Right lobe of liver (tissue), 4 donors: ENCODE data around the gene PPTC7.
"Not testable (repeated sequence)": the region's sequence is repeated elsewhere in the genome, so short reads cannot be mapped to it uniquely, and the experiment has no call there.

ENCODE experiments used
- POLR2A ChIP-seq: fragments of 450-650 bp; IDR thresholded peaks from one replicate; pipeline ENCODE4 v1.6.1; 2017; ENCODE audit warnings: antibody characterized with exemption, mild to moderate bottlenecking
- TF ChIP-seq, protein P1 (sequence below), 4 donors: fragments of 200-600 bp in 3 of 4; fragments of 450-650 bp in 1 of 4; IDR thresholded peaks; one replicate each; pipeline versions ENCODE4 v1.5.1 to v1.8.0; 2016 to 2022; ENCODE audit warnings: antibody characterized with exemption in 4 of 4, mild to moderate bottlenecking in 2 of 4
- donor health status: DM: no; HTN: no; CAD: no.
- donor health status: DM: no; HTN: no; CAD: no.
- donor health status: DM: no; HTN: yes; CAD: no.

DNA sequence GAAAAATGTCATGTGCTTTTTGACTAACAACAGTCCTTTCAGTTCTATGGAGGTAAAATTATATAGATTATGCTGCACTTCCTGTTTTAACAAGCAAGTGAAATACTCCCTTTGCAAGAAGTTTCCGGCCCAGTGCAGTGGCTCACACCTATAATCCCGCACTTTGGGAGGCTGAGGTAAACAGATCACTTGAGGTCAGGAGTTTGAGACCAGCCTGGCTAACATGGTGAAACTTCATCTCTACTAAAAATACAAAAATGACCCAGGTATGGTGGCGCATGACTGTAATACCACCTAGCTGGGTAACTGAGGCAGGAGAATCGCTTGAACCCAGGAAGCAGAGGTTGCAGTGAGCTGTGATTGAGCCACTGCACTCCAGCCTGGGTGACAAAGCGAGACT lies 20.7 kb downstream of the PPTC7 start:
- TF ChIP-seq, protein P1, sequence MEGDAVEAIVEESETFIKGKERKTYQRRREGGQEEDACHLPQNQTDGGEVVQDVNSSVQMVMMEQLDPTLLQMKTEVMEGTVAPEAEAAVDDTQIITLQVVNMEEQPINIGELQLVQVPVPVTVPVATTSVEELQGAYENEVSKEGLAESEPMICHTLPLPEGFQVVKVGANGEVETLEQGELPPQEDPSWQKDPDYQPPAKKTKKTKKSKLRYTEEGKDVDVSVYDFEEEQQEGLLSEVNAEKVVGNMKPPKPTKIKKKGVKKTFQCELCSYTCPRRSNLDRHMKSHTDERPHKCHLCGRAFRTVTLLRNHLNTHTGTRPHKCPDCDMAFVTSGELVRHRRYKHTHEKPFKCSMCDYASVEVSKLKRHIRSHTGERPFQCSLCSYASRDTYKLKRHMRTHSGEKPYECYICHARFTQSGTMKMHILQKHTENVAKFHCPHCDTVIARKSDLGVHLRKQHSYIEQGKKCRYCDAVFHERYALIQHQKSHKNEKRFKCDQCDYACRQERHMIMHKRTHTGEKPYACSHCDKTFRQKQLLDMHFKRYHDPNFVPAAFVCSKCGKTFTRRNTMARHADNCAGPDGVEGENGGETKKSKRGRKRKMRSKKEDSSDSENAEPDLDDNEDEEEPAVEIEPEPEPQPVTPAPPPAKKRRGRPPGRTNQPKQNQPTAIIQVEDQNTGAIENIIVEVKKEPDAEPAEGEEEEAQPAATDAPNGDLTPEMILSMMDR (IDR thresholded peaks at IDR 0.05): not testable (repeated sequence)
- not testable (repeated sequence) for TF ChIP-seq POLR2A
